NCI-H1048 (cell line): ENCODE results near the gene BYSL.
"Not testable (repeated sequence)": the region's sequence is repeated elsewhere in the genome, so short reads cannot be mapped to it uniquely, and the experiment has no call there.

ENCODE experiments used
- DNase-seq: peaks from one replicate; lab custom pipeline; 2025; lab: John Stamatoyannopoulos, UW

BYSL gene

DNA sequence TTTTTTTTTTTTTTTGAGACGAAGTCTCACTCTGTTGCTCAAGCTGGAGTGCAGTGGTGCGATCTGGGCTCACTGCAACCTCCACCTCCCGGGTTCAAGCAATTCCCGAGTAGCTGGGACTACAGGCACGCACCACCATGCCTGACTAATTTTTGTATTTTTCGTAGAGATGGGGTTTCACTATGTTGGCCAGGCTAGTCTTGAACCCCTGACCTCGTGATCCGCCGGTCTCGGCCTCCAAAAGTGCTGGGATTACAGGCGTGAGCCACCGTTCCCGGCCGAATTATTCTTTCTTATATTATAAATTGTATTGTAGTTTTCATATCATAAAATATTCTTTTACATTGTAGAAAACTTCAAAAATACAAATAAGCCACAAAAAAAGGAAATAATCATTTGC is 21.6 kb downstream of the BYSL start:
- DNase-seq = not testable (repeated sequence)

DNA sequence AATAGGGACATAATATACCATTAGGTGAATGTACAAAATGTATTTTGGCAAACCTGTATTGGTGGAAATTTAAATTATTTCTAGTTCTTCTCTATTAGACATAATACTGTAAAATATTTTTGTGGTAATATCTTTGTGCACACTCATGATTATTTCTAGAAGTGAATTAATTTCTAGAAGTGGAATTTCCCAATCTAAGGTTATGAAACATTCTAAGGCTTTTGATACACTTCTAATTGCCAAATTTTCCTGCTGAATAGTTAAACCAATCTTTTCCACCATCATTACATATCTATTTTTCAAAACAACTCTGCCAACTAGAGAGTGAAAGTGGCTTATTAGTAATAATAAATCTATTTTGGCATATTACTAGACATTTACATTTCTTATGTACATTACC is 22.2 kb downstream of the BYSL start:
- DNase-seq = no peak

DNA sequence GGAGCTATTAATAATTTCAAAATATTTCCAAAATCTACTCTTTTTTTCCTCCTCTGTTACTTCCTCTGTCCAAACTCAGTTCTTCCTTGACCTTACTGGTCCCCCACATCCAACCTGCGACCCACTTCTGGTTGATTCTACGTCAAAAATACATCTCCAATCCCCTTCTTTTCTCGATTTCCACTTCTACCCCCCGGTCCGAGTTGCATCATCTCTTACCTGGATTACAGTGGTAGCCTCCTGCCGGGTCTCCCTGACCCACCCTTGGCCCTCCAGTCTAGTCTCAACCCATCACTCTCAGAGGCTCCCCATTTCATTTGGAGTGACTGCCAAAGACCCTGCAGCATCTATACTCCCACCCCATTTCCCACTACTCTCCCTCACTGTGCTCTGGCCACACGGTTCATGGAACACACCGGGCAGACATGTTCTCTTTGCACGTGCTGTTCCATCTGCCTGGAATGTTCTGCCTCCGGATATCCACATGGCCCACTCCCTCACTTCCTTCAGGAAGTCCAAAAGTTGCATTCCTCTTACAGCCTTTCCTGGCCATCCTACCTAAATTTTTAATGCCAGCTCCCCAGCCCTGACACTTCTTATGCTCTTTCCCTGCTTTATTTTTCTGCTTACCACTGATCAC is 26.4 kb downstream of the BYSL start:
- DNase-seq = no peak

DNA sequence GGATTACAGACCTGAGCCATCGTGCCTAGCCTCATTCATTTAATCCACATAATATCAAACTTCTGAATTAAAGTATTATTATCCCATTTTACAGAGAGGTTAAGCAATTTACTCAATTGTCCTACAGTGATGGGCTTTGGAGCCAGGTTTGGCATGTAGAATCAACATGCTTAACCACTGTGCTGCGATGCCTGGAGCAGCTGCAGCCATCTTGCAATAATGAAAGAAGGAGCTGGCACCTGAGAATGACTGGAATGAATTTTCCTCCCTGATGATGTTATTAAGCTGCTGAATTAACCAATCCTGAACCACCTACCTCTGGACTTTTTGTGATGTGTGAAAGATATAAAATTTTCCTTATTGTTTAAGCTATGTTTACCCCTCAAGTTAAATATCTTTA is 33.4 kb downstream of the BYSL start:
- DNase-seq = no peak

DNA sequence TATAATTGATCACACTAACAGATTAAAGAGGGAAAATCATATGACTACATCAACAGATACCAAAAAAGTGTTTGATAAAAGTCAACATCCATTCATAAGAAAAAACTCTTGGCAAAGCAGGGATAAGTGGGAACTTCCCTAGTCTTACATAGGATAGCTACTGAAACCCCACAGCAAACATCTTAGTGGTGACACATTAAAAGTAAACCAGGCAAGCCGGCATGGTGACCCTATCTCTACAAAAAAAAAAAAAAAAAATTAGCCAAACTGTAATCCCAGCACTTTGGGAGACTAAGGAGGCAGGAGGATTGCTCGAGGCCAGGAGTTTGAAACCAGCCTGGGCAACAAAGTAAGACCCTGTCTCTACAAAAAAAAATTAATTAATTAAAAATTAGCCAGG is 34.1 kb downstream of the BYSL start:
- no peak for DNase-seq

DNA sequence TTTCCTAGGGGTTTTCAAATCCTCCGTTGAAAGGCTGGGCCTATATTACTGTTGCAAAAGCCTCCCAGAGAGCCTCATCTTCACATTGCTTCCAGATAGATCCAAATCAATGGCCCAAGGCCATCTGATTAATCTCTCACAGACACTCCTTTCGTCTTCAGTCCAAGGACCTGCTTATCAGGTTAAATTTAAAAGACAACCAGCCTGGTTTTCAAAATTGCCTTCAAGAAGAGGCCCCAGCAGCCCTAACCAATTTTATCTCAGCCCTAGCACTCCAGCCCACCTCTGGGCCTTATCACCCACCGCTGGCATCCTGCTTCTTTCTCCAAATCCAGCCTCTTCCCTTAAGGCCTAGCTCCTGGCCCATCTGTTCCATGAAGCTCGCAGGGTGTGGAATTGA is 35.8 kb downstream of the BYSL start:
- no peak for DNase-seq

DNA sequence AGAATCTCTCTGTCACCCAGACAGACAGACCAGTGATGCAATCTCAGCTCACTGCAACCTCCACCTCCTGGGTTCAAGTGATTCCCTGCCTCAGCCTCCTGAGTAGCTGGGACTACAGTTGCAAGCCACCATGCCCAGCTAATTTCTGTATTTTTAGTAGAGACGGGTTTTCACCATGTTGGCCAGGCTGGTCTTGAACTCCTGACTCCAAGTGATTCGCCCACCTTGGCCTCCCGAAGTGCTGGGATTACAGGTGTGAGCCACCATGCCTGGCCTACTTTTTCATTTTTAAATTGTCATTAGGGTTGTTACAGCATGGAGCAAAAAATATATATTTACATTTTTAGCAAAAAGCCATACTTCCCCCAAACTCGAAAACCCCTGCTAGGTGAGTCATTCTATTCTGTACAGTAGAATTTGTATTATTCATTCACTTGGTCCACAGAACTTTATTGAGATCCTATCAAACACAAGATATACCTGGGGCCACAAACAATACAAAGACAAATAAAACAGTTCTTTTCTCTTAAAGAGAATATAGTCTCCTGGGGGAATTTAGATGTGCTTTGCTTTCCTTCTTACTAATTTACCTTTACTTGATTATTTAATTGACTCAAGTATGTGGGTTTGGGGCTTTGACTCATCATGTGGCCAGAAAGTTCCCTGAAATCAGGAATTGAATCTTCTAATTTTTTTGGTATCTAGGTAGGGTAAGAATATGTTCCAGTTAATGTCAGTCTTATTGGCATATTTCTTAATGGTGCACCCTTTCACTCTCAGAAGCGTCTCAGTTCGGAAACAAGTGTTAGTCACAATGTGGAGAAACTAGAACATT is 36.9 kb downstream of the BYSL start:
- DNase-seq = no peak

DNA sequence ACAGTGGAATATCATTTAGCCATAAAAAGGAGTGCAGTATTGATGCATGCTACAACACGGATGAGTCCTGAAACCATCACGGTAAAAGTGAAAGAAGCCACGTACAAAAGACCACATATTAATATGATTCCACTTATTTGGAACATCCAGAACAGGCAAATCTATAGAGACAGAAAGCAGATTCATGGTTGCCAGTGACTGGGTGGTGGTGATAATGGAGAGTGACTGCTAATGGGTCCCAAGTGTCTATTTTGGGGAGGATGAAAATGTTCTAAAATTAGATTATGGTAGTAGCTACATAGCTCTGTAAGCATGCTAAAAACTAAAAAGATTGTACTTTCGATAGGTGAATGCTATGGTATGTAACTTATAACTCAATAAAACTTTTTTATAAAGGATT is 38.7 kb downstream of the BYSL start:
- DNase-seq = no peak

DNA sequence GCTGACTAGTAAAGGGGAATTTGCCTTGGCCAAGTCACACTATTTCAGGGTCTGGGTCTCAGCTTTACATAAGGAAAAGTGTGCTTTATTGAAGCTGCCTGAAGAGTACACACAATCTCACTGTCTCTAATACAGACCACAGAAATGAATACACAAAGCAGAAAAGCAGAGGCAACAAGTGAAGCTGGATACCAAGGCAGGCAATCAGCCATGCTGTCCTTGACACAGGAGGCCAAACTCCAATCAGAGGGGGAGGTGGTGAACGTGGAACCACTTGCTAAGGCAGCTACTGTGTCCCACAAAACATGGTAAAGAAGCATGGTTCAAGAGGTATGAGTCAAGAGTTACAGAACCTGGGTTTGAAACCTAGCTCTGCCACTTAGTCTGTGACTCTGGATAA is 42.1 kb downstream of the BYSL start:
- DNase-seq = no peak

DNA sequence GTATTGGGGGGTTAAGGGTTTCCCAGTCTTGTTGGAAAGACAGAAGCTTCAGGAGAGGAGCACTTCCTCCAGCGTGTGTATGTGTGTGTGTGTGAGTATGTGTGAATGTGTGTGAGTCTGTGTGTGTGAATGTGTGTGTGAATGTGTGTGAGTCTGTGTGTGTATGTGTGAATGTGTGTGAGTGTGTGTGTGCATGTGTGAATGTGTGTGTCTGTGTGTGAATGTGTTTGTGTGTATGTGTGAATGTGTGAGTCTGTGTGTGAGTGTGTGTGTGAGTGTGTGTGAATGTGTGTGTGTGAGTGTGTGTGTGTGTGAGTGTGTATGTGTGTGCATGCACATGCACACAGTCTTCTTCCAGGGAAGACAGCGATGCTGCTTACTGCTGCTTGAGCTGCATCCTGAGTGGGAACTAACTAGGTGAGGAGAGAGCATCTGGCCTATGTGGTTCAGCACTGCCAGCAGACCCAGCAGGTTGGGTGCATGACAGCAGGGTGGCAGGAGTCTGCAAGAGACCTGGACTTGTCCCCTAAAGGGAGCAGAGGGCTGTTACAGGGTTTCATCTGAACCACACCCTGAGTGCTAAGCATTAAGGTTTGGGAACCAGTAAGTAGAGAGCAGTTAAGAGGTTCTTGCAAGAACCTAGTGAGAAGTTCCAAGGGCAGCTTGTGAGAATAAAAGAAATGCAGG is 43.0 kb downstream of the BYSL start:
- DNase-seq = no peak

DNA sequence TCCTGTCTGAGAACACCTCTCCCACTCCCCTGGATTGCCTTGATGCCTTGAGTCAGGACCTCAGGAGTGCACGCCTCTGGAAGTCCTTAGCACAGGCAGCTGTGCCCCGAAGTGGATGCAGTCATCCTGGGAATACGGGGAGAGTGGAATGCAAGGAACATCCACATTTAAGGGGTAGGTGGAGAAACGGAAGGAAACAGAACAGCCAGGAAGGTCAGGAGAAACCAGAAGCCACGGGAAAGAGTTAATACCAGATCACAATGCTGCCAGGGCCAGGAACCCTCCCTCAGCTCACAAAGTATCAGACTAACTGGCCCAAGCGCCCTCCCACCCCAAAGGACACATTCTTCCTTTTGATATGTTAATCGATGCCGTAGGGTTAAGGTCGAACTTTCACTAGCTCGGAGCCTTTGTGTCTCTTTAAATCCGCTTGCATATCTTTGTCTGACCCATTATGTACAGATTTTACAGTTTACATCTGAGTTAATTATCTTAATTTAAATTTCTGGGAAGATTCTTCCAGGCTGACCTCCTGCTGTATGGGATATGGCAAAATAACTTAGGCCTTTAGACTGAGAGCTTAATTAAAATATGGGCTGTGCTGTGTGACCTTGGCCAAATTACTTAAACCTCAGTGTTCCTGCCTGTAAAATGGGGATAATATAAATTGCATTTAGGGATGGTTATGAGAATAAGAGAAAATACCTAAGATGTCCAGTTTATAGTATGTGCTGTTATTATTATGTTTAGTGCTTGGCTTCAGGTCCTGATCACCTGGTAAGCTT is 44.3 kb downstream of the BYSL start:
- no peak for DNase-seq

DNA sequence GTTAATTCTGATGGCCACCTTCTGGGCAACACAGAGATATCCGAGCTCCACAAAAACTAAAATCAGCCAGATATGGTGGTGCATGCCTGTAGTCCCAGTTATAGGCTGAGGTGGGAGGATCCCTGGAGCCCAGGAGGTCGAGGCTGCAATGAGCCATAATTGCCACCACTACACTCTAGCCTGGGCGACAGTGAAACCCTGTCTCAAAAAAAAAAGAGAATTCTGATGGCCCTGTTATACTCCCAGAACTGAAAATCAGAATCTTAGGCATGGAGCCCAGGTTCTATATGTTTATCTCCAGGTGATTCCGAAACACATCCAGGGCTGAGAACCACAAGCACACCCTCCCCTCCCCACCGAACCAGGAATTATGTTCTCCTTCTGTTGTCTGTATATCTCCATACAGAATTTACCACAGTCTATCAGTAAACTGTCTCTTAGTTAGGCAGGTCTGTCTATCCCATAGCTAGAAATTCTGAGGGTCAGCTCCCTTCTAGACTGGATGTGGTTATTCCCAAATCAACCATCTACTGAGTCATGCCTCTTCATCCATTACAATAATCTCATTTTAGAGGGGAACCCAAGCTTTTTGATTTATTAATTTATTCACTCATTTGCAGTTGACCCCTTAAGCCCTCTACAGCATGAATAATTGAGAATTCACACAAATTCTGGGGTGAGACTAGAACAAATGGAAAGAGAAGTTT is 45.1 kb downstream of the BYSL start:
- no peak for DNase-seq

DNA sequence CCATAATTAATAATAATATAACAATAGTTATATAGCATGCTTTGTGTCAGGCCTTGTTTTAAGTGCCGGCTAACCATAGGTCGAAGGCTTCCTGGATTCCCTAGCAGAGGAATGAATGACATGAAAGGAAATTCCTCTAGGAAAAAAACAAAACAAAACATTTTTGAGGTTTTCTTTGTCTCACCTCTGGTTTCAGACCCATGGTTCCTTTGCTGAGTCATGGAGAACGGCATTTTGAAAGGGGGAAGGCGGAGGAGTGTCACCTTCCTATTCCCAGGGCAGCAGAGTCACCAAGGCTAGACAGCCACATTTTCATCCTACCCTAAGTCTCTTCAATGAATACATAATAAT is 45.6 kb downstream of the BYSL start:
- no peak for DNase-seq

DNA sequence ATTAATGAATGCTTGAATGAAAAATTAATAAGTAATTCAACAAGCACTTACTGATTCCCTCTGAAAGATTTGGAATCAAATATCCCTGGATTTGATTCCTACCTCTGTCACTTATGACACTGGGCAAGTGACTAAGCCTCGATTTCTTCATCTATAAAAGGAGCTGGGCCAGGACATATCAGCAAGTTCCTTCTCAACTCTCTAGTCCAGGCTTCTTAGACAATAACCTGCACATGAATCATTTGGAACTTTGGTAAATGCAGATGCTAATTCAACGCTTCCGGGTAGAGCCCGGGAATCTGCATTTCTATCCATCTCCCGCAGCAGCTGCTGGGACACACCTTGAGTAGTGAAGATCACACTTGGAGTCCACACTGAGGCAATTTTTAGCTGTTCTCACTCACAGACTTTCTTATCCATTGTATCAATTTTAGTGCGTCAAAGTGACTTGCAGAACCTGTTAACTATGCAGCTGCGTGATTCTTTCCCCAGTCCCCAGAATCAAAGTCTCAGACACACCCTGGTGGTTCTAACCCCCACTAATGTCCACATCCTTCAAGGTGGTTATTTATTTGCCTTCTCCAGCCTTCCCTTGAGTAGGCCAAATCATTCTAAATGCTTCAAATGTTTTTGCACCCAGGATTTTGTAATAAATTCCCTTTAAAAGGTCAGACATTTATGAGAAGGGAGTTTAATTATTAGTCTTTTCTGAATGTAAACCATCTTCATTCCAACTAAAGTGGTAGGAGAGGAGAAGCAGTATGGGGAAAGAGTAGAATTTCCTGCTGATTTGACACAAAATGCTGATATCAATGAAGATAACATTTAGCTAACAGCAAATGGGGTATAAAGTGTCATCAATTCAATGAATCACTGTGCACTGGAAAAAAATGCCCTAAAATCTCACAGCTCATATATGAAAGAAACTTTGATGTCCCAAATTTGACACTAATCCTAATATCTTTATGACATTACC is 46.3 kb downstream of the BYSL start:
- DNase-seq = no peak

DNA sequence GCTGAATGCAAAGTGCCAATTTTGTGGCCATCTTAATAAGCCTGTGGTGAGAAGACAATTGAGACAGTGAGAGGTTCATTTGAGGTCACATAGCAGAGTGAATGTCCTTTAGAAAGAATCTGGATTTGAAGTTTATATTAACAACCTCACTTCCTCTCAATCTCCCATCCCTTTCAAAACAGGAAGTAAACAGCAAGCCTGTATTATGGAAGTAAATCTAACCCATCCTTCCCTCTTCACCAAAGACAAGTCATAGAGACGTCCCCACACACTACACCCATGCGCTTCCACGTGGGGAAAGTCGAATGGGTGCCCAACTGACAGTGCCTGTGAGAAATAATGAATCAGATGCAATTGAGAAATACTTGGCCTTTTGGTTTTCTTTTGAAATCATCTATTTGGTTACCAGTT is 49.1 kb downstream of the BYSL start:
- DNase-seq = no peak

DNA sequence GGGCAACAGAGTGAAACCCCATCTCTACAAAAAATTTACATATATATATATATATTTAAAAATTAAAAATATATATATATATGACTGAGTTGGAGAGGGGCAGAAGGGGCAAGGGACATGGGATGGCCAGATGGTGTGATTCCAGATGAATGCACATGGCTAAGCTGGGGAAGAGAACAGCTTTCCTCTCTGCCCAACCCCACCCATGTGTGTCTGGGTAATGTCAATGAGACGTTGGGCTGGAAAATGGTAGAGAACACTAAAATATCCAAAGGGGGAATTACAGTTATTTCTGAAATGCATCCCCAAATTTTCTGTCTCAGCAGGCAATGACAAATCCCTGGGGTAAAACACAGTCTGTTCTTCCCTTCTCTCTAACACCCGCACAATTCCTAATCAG is 51.5 kb downstream of the BYSL start:
- DNase-seq = no peak

DNA sequence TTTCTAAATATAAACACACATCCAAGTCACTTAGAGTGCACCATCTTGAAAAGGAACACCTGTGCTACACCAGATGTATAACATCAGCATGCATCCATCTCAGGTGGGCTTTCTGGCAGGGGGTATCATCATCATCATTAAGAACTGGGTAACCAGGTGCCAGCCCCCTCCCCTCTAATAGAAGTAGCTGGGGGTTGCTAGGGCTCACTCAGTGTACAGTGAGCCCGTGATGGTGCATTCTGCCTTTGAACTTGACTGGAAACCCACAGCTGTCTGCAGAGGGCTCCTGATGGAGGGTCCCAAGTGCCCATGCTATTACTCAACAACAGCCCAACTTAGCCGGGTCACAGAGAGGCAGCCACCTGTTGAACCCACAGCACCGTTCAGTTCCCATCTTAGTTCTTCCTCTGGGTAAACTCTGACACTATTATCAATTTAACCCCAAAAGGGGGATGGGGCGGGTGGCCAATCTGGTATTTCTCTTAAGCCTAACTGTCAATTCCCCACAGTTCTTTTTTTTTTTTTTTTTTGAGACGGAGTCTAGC is 53.1 kb downstream of the BYSL start:
- DNase-seq = no peak

DNA sequence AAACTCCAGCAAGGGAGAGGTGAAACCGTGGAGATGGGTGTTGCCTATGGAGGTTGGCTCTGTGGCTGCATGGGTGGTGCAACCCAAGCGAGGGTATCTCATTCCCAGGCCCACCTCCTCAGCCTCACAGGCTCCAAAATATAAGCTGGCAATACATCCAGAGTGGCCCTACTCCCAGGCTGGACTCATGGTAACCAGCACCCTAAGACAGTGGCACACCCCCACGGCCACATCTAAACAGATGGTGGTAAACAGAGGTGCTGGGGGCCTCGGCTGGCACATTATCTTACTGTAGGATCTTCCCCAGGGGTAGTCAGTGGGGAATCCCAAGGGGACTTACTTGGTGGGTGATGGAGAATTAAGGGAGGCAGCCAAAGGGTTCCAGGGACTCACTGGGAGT is 54.0 kb downstream of the BYSL start:
- no peak for DNase-seq

DNA sequence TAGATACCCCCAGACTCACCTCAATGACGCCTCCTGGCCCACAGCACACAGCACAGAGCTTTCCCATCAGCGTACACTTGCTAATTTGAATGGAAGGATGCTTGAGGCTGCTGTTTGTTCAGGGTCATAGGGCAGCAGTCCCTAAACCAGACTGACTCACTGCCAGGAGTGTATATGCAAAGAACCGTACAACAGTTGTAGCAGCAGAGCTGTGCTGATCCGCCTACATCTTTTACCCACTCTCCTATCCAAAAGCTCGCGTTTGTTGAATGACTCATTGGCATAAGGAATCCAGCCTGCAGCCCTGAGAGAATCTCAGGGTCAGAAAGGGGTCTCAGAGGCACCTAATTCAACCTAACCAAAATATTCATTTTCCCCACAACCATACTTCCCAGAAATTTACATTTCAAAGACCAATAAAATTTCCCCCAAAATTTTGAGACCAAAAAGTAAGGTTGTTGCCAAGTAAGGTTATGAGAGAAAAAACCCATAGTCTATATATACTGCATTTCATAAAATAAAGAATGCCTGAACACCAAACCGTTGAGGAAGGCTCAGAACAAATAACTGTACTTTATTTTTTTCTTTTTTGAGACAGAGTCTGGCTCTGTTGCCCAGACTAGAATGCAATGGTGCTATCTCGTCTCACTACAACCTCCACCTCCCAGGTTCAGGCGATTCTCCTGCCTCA is 55.6 kb downstream of the BYSL start:
- DNase-seq = no peak
